Astrocyte of the cerebellum (primary cell): ENCODE data around the gene SYT8.

ENCODE experiments used
- DNase-seq: peaks from one replicate; pipeline ENCODE4 v3.0.0-alpha.2; 2011; ENCODE audit warnings: low read depth
- H3K4me3 ChIP-seq: 2 replicates; pipeline ENCODE4 v1.5.1; 2011; ENCODE audit warnings: mild to moderate bottlenecking, low read depth, low read length, moderate library complexity
- in situ Hi-C: cut with HindIII; loops from 2 replicates; pipeline ENCODE4 v1.10.0; 2017; ENCODE audit warnings: low sequenced_read_pairs
- TF ChIP-seq, protein P1 (sequence below): IDR thresholded peaks from 2 replicates; pipeline ENCODE4 v1.5.1; 2012; ENCODE audit warnings: low read length, low read depth, moderate library complexity, mild to moderate bottlenecking; ENCODE audit errors: missing control alignments

SYT8 gene

DNA sequence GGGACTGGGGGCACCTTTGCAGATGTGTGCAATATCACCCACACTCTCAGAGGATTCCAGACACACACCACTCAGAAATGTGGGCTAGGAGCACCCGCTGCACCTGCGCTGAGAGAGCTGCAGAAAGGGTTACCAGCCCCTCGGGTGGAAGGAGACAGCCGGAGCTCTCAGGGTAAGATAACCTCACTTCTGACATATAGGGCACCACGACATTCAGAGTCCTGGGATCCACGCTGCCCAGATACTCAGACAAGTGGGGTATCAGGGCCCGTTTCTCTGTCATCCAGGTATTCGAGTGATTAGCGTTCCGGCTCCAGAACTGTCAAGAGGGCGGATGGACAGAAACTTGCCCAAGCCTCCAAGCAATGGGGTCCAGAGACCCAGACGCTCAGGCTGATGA is 6.2 kb upstream of the SYT8 start:
- no peak overlapping the region for H3K4me3 ChIP-seq
- in situ Hi-C loops = no loop called here
- TF ChIP-seq, protein P1, sequence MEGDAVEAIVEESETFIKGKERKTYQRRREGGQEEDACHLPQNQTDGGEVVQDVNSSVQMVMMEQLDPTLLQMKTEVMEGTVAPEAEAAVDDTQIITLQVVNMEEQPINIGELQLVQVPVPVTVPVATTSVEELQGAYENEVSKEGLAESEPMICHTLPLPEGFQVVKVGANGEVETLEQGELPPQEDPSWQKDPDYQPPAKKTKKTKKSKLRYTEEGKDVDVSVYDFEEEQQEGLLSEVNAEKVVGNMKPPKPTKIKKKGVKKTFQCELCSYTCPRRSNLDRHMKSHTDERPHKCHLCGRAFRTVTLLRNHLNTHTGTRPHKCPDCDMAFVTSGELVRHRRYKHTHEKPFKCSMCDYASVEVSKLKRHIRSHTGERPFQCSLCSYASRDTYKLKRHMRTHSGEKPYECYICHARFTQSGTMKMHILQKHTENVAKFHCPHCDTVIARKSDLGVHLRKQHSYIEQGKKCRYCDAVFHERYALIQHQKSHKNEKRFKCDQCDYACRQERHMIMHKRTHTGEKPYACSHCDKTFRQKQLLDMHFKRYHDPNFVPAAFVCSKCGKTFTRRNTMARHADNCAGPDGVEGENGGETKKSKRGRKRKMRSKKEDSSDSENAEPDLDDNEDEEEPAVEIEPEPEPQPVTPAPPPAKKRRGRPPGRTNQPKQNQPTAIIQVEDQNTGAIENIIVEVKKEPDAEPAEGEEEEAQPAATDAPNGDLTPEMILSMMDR = no peak
- no peak for DNase-seq

DNA sequence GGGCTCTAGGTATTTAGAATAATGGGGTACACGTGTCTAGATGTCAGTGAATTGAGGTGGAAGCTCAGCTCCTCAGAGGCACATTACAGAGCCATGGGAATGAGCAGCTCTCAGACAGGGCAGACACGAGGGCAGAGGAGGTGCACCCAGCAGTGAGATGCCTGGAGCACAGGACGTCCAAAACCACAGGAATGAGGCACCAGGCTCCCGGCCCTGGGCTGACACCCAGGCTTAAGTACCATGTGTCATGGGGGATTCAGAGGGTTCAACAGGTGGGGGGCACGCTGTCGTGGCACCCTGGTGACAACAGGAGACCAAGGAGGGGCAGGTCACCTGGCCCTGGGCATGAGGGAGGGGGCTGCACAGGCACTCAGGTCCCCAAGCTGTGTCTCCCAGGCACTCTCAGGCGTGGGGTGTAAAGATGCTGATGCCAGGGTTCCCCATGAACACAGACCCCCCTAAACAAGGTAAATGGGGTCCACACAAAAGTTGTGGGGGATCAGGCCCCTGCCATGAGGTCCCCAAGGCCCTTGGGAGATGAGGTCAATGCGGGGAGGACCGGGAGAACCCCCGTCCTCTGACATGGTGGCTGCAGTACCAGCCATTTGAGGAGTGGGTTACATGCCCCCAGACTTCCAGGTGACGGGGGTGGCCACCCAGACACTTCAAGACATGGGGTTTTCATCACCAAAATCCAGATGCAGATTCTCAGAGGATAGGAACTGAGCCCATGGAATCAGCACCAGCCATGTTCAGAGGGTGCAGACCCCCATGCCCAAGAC is 5.6 kb upstream of the SYT8 start:
- DNase-seq = peak; percentile 36
- H3K4me3 ChIP-seq = no peak overlapping the region
- in situ Hi-C loops = no loop called here
- TF ChIP-seq, protein P1 = no peak

DNA sequence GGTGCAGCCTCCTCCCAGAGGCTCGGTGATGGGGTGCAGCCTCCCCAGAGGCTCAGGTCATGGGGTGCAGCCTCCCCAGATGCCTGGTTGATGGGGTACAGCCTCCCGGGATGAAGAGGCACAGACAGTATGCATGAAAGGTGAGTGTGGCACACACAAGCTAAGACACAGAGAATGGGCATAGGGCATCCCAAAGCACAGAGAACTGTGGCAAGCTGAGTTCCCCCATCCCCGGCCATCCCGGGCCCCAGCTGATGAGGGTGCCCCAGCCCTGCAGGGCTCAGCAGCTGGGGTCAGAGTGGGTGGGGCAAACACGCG is 4.8 kb upstream of the SYT8 start:
- TF ChIP-seq, protein P1 = no peak
- DNase-seq = no peak
- H3K4me3 ChIP-seq = no peak overlapping the region
- in situ Hi-C loops = no loop called here

DNA sequence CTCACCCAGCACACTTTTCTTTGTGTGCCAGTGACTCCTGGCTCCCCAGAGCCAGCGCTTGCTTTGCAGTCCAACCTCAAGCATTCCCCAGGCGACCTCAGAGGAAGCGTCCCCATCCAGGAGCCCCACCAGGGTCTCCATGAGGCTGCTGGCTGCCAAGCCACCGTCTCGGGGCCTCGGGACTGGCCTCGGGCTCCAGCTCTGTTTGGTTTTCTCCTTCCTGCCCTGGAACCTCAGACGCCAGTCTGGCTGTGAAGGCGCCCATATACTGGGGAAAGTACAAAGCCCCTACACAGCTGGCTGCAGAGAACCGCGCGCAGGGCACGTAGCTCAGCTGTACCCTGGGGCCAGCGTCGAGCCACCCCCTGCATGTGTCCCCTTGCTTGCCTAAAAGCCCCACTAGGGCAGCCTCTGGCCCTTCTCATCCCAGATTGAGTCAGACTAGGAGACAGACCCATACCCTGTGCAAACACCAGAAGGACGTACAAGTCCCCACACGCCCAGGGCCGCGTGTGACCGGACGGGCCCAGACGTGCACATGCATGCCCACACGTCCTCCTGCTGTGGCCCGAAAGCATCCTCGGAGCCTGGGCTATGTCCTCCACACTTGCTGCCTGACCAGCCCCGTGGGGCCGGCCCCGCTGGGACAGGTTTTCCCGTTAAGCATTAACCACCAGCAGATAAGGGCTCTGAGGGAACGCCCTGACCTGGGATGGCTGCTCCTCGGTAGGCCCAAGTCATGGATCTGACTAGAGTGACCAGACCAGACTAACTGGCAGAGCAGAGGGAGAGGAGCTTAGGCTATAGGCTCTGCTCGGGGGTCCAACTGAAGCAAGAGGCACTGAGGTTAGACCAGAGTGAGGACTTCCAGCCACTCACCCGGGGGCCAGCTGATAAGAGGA is 4.2 kb upstream of the SYT8 start:
- in situ Hi-C loops = no loop called here
- no peak overlapping the region for H3K4me3 ChIP-seq
- peak; percentile 32 for DNase-seq
- TF ChIP-seq, protein P1 = no peak

DNA sequence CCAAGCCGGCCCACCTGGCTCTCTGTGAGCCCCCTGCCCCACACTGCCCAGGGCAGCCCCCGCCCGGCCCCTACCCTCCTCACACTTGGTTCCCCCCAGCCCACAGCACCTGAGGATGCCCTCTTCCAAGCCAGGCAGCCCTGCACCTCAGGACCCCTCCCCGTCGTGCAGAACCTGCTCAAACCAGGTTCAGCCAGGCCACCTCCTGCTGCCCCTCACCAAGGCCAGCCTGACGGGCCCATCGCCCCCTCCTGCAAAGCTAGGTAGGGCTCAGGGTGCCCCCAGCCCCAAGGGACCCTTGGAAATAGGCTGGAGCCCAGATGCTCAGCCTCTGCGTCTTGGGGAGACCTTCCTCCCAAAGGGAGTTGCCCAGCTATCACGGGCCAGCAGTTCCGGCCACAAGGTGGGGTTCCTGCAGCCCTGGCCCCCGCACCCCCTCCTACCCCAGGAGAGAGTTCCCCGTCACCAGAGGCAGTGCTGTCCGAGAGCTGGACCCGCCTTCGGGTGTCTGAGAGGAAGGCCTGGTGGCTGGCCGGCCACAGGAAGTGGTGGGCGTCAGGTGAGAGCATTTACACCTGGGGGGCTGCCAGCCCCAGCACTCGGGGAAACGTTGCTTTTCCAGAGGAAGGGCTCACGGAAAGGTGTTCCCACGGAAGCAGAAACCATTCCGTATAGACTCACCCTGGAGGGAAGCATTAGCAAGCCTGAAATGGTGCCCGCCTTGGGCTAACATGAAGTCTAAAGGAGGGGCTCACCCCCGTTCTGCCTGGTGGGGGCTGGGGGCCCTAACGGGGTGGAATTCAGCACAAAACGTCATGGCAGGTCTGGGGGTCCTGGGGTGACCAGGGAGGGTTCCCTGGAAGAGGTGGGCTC is 3.2 kb upstream of the SYT8 start:
- H3K4me3 ChIP-seq = no peak overlapping the region
- DNase-seq = no peak
- in situ Hi-C loops = no loop called here
- TF ChIP-seq, protein P1 = no peak
